DMS153 treated with DMSO at 0.1 percent for 48 hours (cell line): ENCODE results near the gene MOSMO.
"Not testable (repeated sequence)": the region's sequence is repeated elsewhere in the genome, so short reads cannot be mapped to it uniquely, and the experiment has no call there.

Source experiments
- DNase-seq: peaks from one replicate; lab custom pipeline; 2025; ENCODE audit not compliant: unreplicated experiment; lab: John Stamatoyannopoulos, UW

Gene MOSMO

GRCh38 chr16:22092143-22092933, 84.4 kb downstream of the MOSMO start, which contains the start of gene VWA3A:
Gene VWA3A, plus strand, starts transcription at chr16:22092541. Its CDS starts 97 bp downstream, at chr16:22092638.
- no peak for DNase-seq

GRCh38 chr16:22093331-22093730, 85.4 kb downstream of the MOSMO start:
- DNase-seq, result no peak

DNA sequence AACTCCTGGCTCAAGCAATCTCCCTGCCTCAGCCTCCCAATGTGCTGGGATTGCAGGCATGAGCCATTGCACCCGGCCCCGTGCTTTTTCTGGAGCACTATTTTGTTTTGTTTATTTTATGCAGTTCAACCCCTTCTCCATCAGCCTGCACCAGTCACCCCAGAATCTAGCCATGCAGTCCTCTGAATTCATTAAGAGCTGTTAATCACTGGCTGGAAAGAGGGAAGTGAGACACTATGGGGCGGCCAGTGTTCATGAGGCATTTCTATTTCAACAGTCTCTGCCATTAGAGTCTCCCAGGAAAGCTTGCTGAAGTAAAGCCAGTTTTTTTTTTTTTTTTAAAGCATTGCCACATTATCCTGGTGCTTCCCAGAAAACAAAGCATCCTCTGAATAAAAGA, 86.1 kb downstream of the MOSMO start:
- no peak for DNase-seq

DNA sequence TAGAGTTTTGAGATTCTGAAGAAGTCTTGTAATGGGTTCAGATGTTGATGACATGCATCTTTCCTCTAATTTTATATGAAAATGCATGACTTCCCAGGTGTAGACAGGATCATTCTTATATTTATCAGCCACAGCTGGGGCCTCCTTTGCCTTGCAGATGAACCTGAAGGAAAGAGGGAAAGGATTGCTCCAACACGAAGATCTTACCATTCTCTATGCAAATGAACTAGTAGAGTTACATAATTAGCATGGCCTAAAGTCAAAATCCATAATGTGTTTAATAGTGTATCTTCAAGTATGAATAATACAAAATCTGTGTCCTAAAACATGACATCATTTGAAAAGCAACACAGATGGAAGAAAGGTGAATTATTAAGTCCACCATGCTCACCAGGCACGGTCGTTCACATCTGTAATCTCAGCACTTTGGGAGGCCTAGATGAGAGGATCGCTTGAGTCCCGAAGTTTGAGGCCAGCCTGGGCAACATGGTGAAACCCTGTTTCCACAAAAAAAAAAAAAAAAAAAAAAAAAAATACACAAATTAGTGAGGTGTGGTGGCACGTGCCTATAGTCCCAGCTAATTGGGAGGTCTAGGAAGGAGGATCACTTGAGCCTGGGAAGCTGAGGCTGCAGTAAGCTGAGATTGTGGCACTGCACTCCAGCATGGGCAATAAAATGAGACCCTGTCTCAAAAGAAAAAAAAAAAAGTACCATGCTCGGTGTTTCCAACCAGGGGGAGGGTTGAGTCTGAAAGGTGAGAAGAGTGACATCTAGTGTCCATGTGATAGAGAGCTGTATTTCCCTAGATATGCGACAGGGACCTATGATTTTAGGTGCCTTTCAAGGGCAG, 90.7 kb downstream of the MOSMO start:
- peak; percentile 13 for DNase-seq

DNA sequence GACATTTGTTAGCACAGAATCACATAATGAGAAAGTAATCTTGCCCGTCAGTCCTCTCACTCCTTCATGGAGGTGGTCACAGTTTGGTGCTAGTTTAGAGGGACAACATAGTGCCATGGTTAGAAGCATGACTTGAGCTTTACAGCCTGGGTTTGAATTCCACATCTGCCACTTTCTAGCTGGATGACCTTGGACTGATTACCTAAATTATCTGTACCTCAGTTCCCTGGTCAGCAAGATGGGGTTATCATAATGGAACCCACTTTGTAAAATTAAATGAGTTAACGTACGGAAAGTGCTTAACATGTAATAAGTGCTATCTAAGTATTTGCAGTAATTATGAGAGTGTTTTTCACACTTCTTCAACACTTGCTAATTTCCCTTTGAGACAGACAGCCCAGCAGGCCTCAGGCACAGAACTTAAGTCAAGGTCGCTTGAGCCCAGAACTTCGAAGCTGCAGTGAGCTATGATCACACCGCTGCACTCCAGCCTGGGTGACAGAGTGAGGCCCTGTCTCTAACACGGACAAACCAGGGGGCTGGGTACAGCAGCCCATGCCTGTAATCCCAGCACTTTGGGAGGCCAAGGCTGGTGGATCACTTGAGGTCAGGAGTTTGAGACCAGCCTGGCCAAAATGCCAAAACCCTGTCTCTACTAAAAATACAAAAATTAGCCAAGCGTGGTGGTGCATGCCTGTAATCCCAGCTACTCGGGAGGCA, 91.5 kb downstream of the MOSMO start:
- no peak for DNase-seq

DNA sequence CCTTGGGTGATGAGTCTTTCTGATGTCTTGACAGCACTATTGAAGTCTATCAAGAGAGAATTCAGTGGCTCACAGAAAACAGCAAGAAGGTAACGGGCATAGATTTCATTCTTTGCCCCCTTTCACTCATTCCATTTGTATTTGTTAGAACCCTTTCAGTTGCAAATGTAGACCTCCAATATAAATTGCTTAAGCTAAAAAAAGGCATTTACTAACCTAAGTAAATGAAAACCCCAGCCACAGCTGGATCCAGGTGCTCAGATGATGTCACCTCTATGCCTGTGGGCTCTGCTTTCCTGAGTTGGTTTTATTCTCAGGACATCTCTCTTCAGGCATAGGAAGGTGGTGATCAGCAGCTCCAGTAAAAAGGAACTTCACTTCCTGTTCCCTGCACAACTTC, 95.5 kb downstream of the MOSMO start:
- DNase-seq, result no peak

- no peak for DNase-seq
Observed at GRCh38 chr16:22109258-22109898, 101.5 kb downstream of the MOSMO start.

GRCh38 chr16:22111629-22112028, 103.7 kb downstream of the MOSMO start:
- not testable (repeated sequence) for DNase-seq

GRCh38 chr16:22116095-22116700, 108.3 kb downstream of the MOSMO start:
- no peak for DNase-seq

DNA sequence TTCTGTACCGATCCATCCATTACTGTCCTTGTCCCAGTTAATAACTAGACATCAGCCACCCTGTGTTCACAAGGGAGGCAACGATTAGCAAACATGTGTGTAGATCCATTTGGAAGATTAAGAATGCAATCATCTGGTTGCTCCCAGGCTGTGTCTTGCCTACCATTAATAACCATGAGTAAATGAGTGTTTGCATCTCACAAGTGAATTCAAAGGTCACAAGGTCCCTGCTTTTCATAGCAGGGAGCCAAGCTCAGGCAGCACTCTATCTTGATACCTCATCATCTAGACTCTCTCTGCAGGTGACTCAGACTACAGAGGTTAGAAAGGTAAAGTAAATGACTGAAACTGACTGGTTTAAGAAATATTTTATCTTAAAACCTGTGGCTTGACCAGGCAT, 109.7 kb downstream of the MOSMO start:
- no peak for DNase-seq

DNA sequence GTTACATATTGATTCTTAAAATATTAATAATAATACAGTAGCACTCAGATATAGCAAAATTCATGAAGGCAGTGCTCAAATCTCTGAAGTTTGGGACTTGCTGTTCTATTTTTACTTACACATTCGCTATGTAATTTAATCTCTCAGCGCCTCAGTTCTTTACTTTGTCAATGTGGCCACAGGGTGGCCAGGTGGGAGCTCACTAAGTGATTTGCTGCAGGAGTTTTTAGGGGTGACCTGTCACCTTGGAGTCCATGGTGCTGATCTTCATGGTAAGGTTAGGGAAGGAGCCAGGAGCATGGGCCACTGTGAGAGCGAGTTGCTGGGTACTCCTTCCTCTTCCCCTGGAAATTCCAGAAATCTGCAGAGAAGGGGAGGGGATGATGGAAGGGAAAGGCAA, 112.5 kb downstream of the MOSMO start:
- DNase-seq, result no peak

DNA sequence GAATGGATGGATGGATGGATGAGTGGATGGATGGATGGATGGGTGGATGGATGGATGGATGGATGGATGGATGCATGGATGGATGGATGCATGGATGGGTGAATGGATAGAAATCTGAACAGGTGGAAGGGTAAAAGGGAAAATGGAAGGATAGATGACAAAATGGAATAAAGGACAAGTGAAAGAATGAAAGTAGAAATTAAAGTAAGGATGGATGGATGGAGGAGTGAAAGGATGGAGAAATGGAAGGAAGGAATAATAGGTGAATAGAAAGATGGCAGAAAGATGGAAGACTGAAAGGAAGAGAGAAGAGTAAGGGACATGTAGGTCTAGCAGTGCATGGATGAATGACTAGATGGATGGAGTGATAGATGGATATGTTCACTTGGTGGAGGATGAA, 114.3 kb downstream of the MOSMO start:
- DNase-seq, result no peak

DNA sequence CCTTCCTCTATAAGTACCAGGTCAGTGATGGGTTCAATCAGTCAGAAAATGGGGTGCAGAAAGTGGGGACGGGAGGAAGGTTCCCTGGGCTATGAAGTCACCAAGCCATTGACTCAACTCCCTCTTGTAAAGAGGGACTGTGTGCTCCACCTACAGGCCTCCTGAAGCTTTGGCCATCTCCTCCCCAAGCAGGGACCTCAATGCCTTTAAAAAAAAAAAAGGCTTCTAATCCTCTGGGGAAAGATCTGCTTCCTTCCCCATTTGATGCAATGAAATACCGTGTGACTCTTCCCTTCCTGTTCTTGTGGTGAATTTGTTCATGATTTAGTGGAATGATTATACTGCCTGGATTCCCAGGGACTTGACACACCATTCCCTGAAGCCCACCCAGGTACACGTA, 115.2 kb downstream of the MOSMO start:
- no peak for DNase-seq

- no peak for DNase-seq
Observed at GRCh38 chr16:22123759-22124490, 116.0 kb downstream of the MOSMO start.

GRCh38 chr16:22124583-22125284, 116.8 kb downstream of the MOSMO start:
- DNase-seq, result no peak

- no peak for DNase-seq
Observed at GRCh38 chr16:22126037-22126558, 118.2 kb downstream of the MOSMO start.

DNA sequence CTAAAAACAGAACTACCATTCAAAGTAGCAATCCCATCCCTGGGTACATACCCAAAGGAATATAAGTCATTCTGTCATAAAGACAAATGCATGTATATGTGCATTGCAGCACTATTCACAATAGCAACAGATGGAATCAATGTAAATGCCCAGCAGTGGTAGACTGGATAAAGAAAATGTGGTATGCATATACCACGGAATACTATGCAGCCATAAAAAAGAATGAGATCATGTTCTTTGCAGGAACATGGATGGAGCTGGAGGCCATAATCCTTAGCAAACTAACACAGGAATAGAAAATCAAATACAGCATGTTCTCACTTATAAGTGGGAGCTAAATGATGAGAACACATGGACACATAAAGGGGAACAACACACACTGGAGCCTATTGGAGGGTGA, 120.6 kb downstream of the MOSMO start:
- not testable (repeated sequence) for DNase-seq

GRCh38 chr16:22130528-22130927, 122.6 kb downstream of the MOSMO start:
- no peak for DNase-seq

- DNase-seq, result no peak
Observed at GRCh38 chr16:22132801-22133200, 124.9 kb downstream of the MOSMO start.
